HepG2 (cell line): ENCODE data around the gene CDK13. TPM values are rescaled to one million over a fixed set of nuclear protein-coding genes. Genes with fewer than 3 reads are reported as not detected.

Experiments
- ASH2L ChIP-seq: fragments of 300-600, 200-600 bp; sonication (generic); IDR thresholded peaks from 2 replicates; pipeline ENCODE4 v1.7.0; 2017; ENCODE audit warnings: low read depth, mild to moderate bottlenecking, moderate library complexity, mixed read lengths, low read length; ENCODE audit not compliant: insufficient read length
- ATF7 ChIP-seq, 2 experiments: fragments of 450-650 bp in 1 of 2; sonication (generic) in 1 of 2; formaldehyde crosslinking in 1 of 2; IDR thresholded peaks; 2 replicates each; pipeline versions ENCODE4 v1.4.0 to v1.6.1; 2016 to 2020; ENCODE audit warnings: antibody characterized with exemption in 1 of 2, mild to moderate bottlenecking in 1 of 2, missing genetic modification reagents in 1 of 2
- CENPBD1 ChIP-seq: sonication (generic); formaldehyde crosslinking; IDR thresholded peaks from 2 replicates; pipeline ENCODE4 v1.8.0; 2022; ENCODE audit warnings: missing genetic modification reagents, low read depth, mild to moderate bottlenecking, borderline replicate concordance
- ETS1 ChIP-seq: sonication (generic); formaldehyde crosslinking; IDR thresholded peaks from 2 replicates; pipeline ENCODE4 v1.4.0; 2020; ENCODE audit warnings: missing genetic modification reagents
- GATA4 ChIP-seq: sonication (generic); IDR thresholded peaks from 2 replicates; pipeline ENCODE4 v1.6.1; 2016; ENCODE audit warnings: antibody characterized with exemption, low read depth, borderline replicate concordance
- HES4 ChIP-seq: sonication (generic); formaldehyde crosslinking; IDR thresholded peaks from 2 replicates; pipeline ENCODE4 v1.9.0; 2021; ENCODE audit warnings: mild to moderate bottlenecking, missing genetic modification reagents, borderline replicate concordance
- KDM5B ChIP-seq: sonication (generic); formaldehyde crosslinking; IDR thresholded peaks from 2 replicates; pipeline ENCODE4 v1.4.0; 2020; ENCODE audit warnings: missing genetic modification reagents, mild to moderate bottlenecking, borderline replicate concordance
- KLF16 ChIP-seq, 2 experiments: sonication (generic) in 1 of 2; formaldehyde crosslinking in 1 of 2; IDR thresholded peaks; 2 replicates each; pipeline versions ENCODE4 v1.6.1 to v1.8.0; 2016 to 2023; ENCODE audit warnings: missing genetic modification reagents in 2 of 2, missing compliant biosample characterization in 1 of 2
- PHF21A ChIP-seq: sonication (generic); formaldehyde crosslinking; IDR thresholded peaks from 2 replicates; pipeline ENCODE4 v1.5.0; 2020; ENCODE audit warnings: mild to moderate bottlenecking, missing genetic modification reagents
- PITX1 ChIP-seq: sonication (generic); formaldehyde crosslinking; IDR thresholded peaks from 2 replicates; pipeline ENCODE4 v1.5.1; 2020; ENCODE audit warnings: mild to moderate bottlenecking, missing genetic modification reagents
- RXRA ChIP-seq: sonication (generic); formaldehyde crosslinking; IDR thresholded peaks from 2 replicates; pipeline ENCODE4 v1.5.1; 2020; ENCODE audit warnings: missing genetic modification reagents
- TCF7L2 ChIP-seq: IDR thresholded peaks from 2 replicates; pipeline ENCODE4 v1.6.1; 2011; ENCODE audit warnings: mild to moderate bottlenecking, low read depth, low read length, moderate library complexity
- TEF ChIP-seq: sonication (generic); formaldehyde crosslinking; IDR thresholded peaks from 2 replicates; pipeline ENCODE4 v1.5.0; 2020; ENCODE audit warnings: missing genetic modification reagents
- THAP8 ChIP-seq: sonication (generic); formaldehyde crosslinking; IDR thresholded peaks from 2 replicates; pipeline ENCODE4 v1.5.1; 2020; ENCODE audit warnings: missing genetic modification reagents, mild to moderate bottlenecking, borderline replicate concordance
- ZKSCAN8 ChIP-seq: IDR thresholded peaks from 2 replicates; pipeline ENCODE4 v1.6.1; 2016; ENCODE audit warnings: borderline replicate concordance, missing genetic modification reagents, missing compliant biosample characterization
- ZNF276 ChIP-seq: sonication (generic); formaldehyde crosslinking; IDR thresholded peaks from 2 replicates; pipeline ENCODE4 v1.4.0; 2020; ENCODE audit warnings: mild to moderate bottlenecking, low read depth, missing genetic modification reagents
- ZNF546 ChIP-seq: sonication (generic); formaldehyde crosslinking; conservative IDR thresholded peaks from 2 replicates; pipeline ENCODE4 v1.8.1; 2023; ENCODE audit warnings: mild to moderate bottlenecking, missing genetic modification reagents
- ZNF572 ChIP-seq: sonication (generic); formaldehyde crosslinking; IDR thresholded peaks from 2 replicates; pipeline ENCODE4 v1.5.1; 2020; ENCODE audit warnings: mild to moderate bottlenecking, missing genetic modification reagents
- ZNF800 ChIP-seq: sonication (generic); formaldehyde crosslinking; IDR thresholded peaks from 2 replicates; pipeline ENCODE4 v1.4.0; 2020; ENCODE audit warnings: missing genetic modification reagents
- polyA plus RNA-seq, 8 experiments: library from polyadenylated mRNA; depleted of rRNA in 3 of 8; stranded (reverse) in 7 of 8; unstranded in 1 of 8; fragments of >200 nt; fragmentation: Illumina TruSeq in 4 of 8; extraction: Trizol in 4 of 8; gene quantifications; 2 replicates each; pipeline versions ENCODE4 v1.2.1 to v1.2.3, GENCODE V29; 2011 to 2016; ENCODE audit warnings: low read depth in 4 of 8, missing spikeins in 1 of 8, mixed read lengths in 1 of 8; ENCODE audit not compliant: insufficient read depth in 1 of 8
- total RNA-seq, 5 experiments: library from RNA; depleted of rRNA; stranded (reverse); fragments of >200 nt; fragmentation: Illumina TruSeq; extraction: Trizol; gene quantifications; 2 replicates each; pipeline ENCODE4 v1.2.3, GENCODE V29; 2016; ENCODE audit warnings: low read depth in 1 of 5

CDK13 gene
- total and polyA plus RNA-seq, 2 of the 13 experiments (the other 11 are each of a cell fraction or from before 2014, with no cell fraction given) = 21.0 to 40.9 TPM

- peak; percentile 38; the same call in 1 of the 2 replicates for TF ChIP-seq ZNF800
- TF ChIP-seq TCF7L2 = no peak
- 0 out of 2 replicates have a peak, but pooled peaks have one; percentile 57 for TF ChIP-seq TEF
- TF ChIP-seq PITX1 (CRISPR knock-in tag) = peak; percentile 21
- no peak for TF ChIP-seq CENPBD1 (CRISPR knock-in tag)
- no peak for TF ChIP-seq ETS1 (CRISPR knock-in tag)
- peak; percentile 57; the same call in 1 of the 2 replicates for TF ChIP-seq ZKSCAN8 (CRISPR knock-in tag)
- TF ChIP-seq THAP8 = no peak; the same call in 1 of the 2 replicates
- no peak; a peak in 1 of 4 replicates for TF ChIP-seq KLF16 (CRISPR knock-in tag; IDR thresholded peaks at IDR 0.05)
- TF ChIP-seq ZNF276 (CRISPR knock-in tag) = 0 out of 2 replicates have a peak, but pooled peaks have one; percentile 29
- peak; percentile 93 for TF ChIP-seq ASH2L
- no peak for TF ChIP-seq GATA4
- TF ChIP-seq ZNF546 (CRISPR knock-in tag) = no peak; the same call in 1 of the 2 replicates
- TF ChIP-seq ZNF572 (CRISPR knock-in tag) = peak; percentile 91; the same call in 1 of the 2 replicates
- peak; percentile 55; the same call in 1 of the 2 replicates for TF ChIP-seq RXRA (CRISPR knock-in tag)
- TF ChIP-seq PHF21A (CRISPR knock-in tag) = peak; percentile 87
- no peak for TF ChIP-seq ATF7 (IDR thresholded peaks at IDR 0.05)
- no peak for TF ChIP-seq ATF7 (CRISPR knock-in tag; IDR thresholded peaks at IDR 0.05)
- TF ChIP-seq KDM5B (CRISPR knock-in tag) = no peak
- no peak; the same call in 1 of the 2 replicates for TF ChIP-seq HES4 (CRISPR knock-in tag)
Observed at GRCh38 chr7:39948956-39949928, 814 bp upstream of the CDK13 start (continued).
